Measurements from ENCODE around the gene COG5. TPM values are rescaled to one million over a fixed set of nuclear protein-coding genes. Genes with fewer than 3 reads are reported as not detected.

The COG5 gene
- total RNA-seq, 2 experiments from 2014 or later = 40.9 to 60.2 TPM

GRCh38 chr7:107170051-107170915 is 393.4 kb downstream of the COG5 start:
- Histone ChIP-seq H4K20me1 (ENCODE audit: insufficient read depth, low read length) (no peaks in the 10 kb centered on the region), H2AFZ (ENCODE audit: low read length) (peak overlapping the region; percentile 87), H3K36me3 (ENCODE audit: insufficient read depth, low read length) (0 out of 2 replicates have a peak, but pooled peaks cover 4% of the 10 kb centered on the region), H3K79me2 (ENCODE audit: insufficient read depth, low read depth, low read length) (peaks cover 42% of the 10 kb centered on the region), H3K9me3 (ENCODE audit: low read length) (no peaks in the 10 kb centered on the region), H3K4me1 (ENCODE audit: insufficient read depth, low read length, poor library complexity, severe bottlenecking) (peaks cover 24% of the 10 kb centered on the region), H3K9me2 (ENCODE audit: insufficient read depth, low read length) (no peaks in the 10 kb centered on the region), H3K27ac (ENCODE audit: low read depth, low read length, poor library complexity, severe bottlenecking) (peak overlapping the region; percentile 70), H3K4me3 (ENCODE audit: low read depth, low read length, poor library complexity, severe bottlenecking) (peak overlapping the region; percentile 80), H3K4me2 (ENCODE audit: low read length) (peak overlapping the region; percentile 93)
- DNase-seq (ENCODE audit: low spot score) = no peak
- TF ChIP-seq CTCF (conservative IDR thresholded peaks at IDR 0.05; ENCODE audit: low read length) = no peak; the same call in 1 of the 2 replicates
- no peak for TF ChIP-seq EZH2phosphoT487 (IDR thresholded peaks at IDR 0.05; ENCODE audit: borderline replicate concordance, low read depth, low read length)
- intact Hi-C loops (cut with micrococcal nuclease; ENCODE audit: unreplicated experiment) = no loop called here
- ChIA-PET POLR2A (interaction anchor here (0.6 to 2.0 kb wide), 12 partner anchors 9 to 577 kb away, joined by 3 to 6 read pairs (median 4); partner anchors contain the start of genes COG5 and DUS4L), CTCF (ENCODE audit: unreplicated experiment) (no interaction called here)
- BruUV-seq (replicated peaks) = TSS peak; percentile 47

GRCh38 chr7:107169120-107170050 is 394.3 kb downstream of the COG5 start:
- DNase-seq (ENCODE audit: low spot score) = peak; percentile 94
- H3K27ac ChIP-seq (ENCODE audit: low read depth, low read length, poor library complexity, severe bottlenecking) = peak overlapping the region; percentile 70
- peak overlapping the region; percentile 80 for H3K4me3 ChIP-seq (ENCODE audit: low read depth, low read length, poor library complexity, severe bottlenecking)
- no peaks in the 10 kb centered on the region for H3K9me2 ChIP-seq (ENCODE audit: insufficient read depth, low read length)
- H3K79me2 ChIP-seq (ENCODE audit: insufficient read depth, low read depth, low read length) = peaks cover 42% of the 10 kb centered on the region
- no TSS peak for BruUV-seq (replicated peaks)
- H2AFZ ChIP-seq (ENCODE audit: low read length) = peak overlapping the region; percentile 87
- peak overlapping the region; percentile 93 for H3K4me2 ChIP-seq (ENCODE audit: low read length)
- CTCF ChIA-PET (ENCODE audit: unreplicated experiment) = interaction anchor here (0.6 to 0.9 kb wide), 3 partner anchors 104 to 227 kb away, joined by 3 to 5 read pairs (median 4); no protein-coding TSS in a partner anchor
- H3K9me3 ChIP-seq (ENCODE audit: low read length) = no peaks in the 10 kb centered on the region
- intact Hi-C loops (cut with micrococcal nuclease; ENCODE audit: unreplicated experiment) = loop anchor here (1.0 to 10.0 kb wide), 6 partner anchors 77 to 885 kb away; partner anchors contain the start of genes CBLL1 and NAMPT
- POLR2A ChIA-PET = interaction anchor here (0.5 to 2.0 kb wide), 29 partner anchors 8 to 1004 kb away, joined by 3 to 9 read pairs (median 4); no protein-coding TSS in a partner anchor
- peak; percentile 42 for TF ChIP-seq CTCF (conservative IDR thresholded peaks at IDR 0.05; ENCODE audit: low read length)
- TF ChIP-seq EZH2phosphoT487 (IDR thresholded peaks at IDR 0.05; ENCODE audit: borderline replicate concordance, low read depth, low read length) = no peak
- 0 out of 2 replicates have a peak, but pooled peaks cover 4% of the 10 kb centered on the region for H3K36me3 ChIP-seq (ENCODE audit: insufficient read depth, low read length)
- peaks cover 20% of the 10 kb centered on the region for H3K4me1 ChIP-seq (ENCODE audit: insufficient read depth, low read length, poor library complexity, severe bottlenecking)
- no peaks in the 10 kb centered on the region for H4K20me1 ChIP-seq (ENCODE audit: insufficient read depth, low read length)

Data from OCI-LY7 (cell line).